ENCODE results near the gene BTBD3. TPM values are rescaled to one million over a fixed set of nuclear protein-coding genes. Genes with fewer than 3 reads are reported as not detected.

Gene BTBD3
- total and polyA plus RNA-seq, 2 donors, result 45.7 to 189 TPM

- Histone ChIP-seq H3K4me1 (ENCODE audit: insufficient read depth) (no peaks in the 10 kb centered on the region), H3K36me3 (ENCODE audit: insufficient read depth) (no peaks in the 10 kb centered on the region), H3K27ac (ENCODE audit: low read depth) (no peak overlapping the region), H3K4me3 (ENCODE audit: low read depth, low read length) (no peak overlapping the region)
- WGBS, result 91% methylated on average over 1 of the region's 1 CpG
- DNase-seq (ENCODE audit: extremely low spot score), result no peak
These were observed 47.9 kb downstream of the BTBD3 start for GRCh38 chr20:11965602-11966001.

DNA sequence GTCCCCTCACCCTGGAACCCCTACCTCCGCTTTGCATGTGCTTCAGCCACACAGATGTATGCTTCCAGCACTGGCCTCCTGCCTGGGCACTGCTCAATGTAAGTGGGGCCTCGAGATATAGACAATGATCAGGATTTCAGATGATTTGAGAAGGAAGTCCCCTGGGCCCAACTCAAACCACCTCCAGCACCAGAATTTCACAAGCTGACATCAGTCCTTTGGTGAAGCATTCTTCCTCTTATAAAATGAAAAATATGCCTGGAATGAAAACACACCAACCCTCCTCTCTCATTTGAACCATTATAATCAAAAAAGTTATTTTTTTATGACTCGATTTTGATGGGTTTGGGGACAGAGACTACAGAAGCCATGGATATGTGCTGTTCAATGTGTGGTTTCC lies 48.5 kb downstream of the BTBD3 start:
- Histone ChIP-seq H3K4me3 (ENCODE audit: low read depth, low read length) (no peak overlapping the region), H3K4me1 (ENCODE audit: insufficient read depth) (no peaks in the 10 kb centered on the region), H3K27ac (ENCODE audit: low read depth) (no peak overlapping the region), H3K36me3 (ENCODE audit: insufficient read depth) (no peaks in the 10 kb centered on the region)
- 64% methylated on average over 3 of the region's 3 CpGs for WGBS
- no peak for DNase-seq (ENCODE audit: extremely low spot score)

GRCh38 chr20:11970243-11970836 lies 52.6 kb downstream of the BTBD3 start:
- WGBS, result 95% methylated on average over 3 of the region's 3 CpGs
- no peak overlapping the region for H3K4me3 ChIP-seq (ENCODE audit: low read depth, low read length)
- H3K27ac ChIP-seq (ENCODE audit: low read depth), result no peak overlapping the region

DNA sequence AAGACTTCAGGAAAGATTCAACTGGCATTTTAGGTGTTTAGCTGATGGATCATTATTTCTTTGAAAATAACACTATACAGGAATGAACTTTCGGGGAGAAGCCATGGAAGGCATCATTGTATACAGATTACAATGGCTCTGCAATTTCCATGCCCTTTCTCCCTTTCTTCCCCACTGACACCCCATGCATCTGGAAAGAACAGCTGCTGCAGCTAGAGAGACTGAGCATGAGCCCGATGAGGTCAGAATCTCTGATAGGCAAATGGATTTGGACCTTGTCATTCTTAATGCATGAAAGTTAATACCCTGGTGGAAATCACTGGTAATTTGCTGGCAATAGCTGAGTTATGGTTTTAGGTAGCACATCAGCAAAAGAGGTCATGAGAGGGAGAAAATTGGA lies 54.8 kb downstream of the BTBD3 start:
- WGBS, result 92% methylated on average over 2 of the region's 2 CpGs
- Histone ChIP-seq H3K27ac (ENCODE audit: low read depth) (no peak overlapping the region), H3K4me1 (ENCODE audit: insufficient read depth) (no peaks in the 10 kb centered on the region), H3K36me3 (ENCODE audit: insufficient read depth) (no peaks in the 10 kb centered on the region), H3K4me3 (ENCODE audit: low read depth, low read length) (no peak overlapping the region)
- DNase-seq (ENCODE audit: extremely low spot score), result no peak

More at GRCh38 chr20:11970243-11970836, 52.6 kb downstream of the BTBD3 start:
- H3K36me3 ChIP-seq (ENCODE audit: insufficient read depth), result no peaks in the 10 kb centered on the region
- H3K4me1 ChIP-seq (ENCODE audit: insufficient read depth), result no peaks in the 10 kb centered on the region
- no peak for DNase-seq (ENCODE audit: extremely low spot score)

All from urinary bladder (tissue), 4 donors.